ENCODE results near the gene AK8.

- TF ChIP-seq EP300 (IDR thresholded peaks at IDR 0.05; ENCODE audit: low read depth) (no peak), POLR2A (IDR thresholded peaks at IDR 0.05) (peak; percentile 38)
- TF ChIP-seq, protein P1, sequence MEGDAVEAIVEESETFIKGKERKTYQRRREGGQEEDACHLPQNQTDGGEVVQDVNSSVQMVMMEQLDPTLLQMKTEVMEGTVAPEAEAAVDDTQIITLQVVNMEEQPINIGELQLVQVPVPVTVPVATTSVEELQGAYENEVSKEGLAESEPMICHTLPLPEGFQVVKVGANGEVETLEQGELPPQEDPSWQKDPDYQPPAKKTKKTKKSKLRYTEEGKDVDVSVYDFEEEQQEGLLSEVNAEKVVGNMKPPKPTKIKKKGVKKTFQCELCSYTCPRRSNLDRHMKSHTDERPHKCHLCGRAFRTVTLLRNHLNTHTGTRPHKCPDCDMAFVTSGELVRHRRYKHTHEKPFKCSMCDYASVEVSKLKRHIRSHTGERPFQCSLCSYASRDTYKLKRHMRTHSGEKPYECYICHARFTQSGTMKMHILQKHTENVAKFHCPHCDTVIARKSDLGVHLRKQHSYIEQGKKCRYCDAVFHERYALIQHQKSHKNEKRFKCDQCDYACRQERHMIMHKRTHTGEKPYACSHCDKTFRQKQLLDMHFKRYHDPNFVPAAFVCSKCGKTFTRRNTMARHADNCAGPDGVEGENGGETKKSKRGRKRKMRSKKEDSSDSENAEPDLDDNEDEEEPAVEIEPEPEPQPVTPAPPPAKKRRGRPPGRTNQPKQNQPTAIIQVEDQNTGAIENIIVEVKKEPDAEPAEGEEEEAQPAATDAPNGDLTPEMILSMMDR (IDR thresholded peaks at IDR 0.05): no peak
Measured at GRCh38 chr9:132877824-132878694, at the start of gene AK8.

All from transverse colon (tissue), 3 donors.